ENCODE results near the gene OSGEP. TPM values are rescaled to one million over a fixed set of nuclear protein-coding genes. Genes with fewer than 3 reads are reported as not detected.

The OSGEP gene
- total and polyA plus RNA-seq, 2 experiments from 2014 or later: 29.0 to 59.5 TPM

- ATAC-seq (no peak; the same call in 2 of the 3 replicates), DNase-seq (ENCODE audit: low spot score) (no peak)
- no peaks in the 10 kb centered on the region for H3K79me2 ChIP-seq (replicated peaks; ENCODE audit: insufficient read depth)
- Mint-ChIP-seq H3K27ac (no peak overlapping the region), H3K9me3 (peaks cover 4% of the 10 kb centered on the region; the same call in 2 of the 3 replicates), H3K4me1 (peaks cover 3% of the 10 kb centered on the region; the same call in 1 of the 3 replicates), H3K4me3 (no peak overlapping the region), H3K27me3 (ENCODE audit: insufficient read depth, low read depth, poor library complexity) (peaks cover 10% of the 10 kb centered on the region), H3K36me3 (ENCODE audit: low read depth) (peaks cover 7% of the 10 kb centered on the region; the same call in 2 of the 3 replicates)
- no peaks in the 10 kb centered on the region for H4K20me1 ChIP-seq (replicated peaks; ENCODE audit: insufficient read depth)
- H3F3A ChIP-seq (replicated peaks; ENCODE audit: low read depth): no peaks in the 10 kb centered on the region
- peaks cover 9% of the 10 kb centered on the region for H3K27me3 ChIP-seq (ENCODE audit: insufficient read depth)
- H3K4me2 ChIP-seq: no peak overlapping the region
- H3K4me3 ChIP-seq: no peak overlapping the region
- H3K9me2 ChIP-seq (ENCODE audit: insufficient read depth): 0 out of 2 replicates have a peak, but pooled peaks cover 9% of the 10 kb centered on the region
- no peaks in the 10 kb centered on the region; the same call in 1 of the 2 replicates for H3K4me1 ChIP-seq (ENCODE audit: insufficient read depth)
- H3K27ac ChIP-seq (ENCODE audit: low read depth): no peak overlapping the region
- H3K36me3 ChIP-seq (ENCODE audit: insufficient read depth): peaks cover 2% of the 10 kb centered on the region
- H2AFZ ChIP-seq: no peak overlapping the region
- TF ChIP-seq REST (IDR thresholded peaks at IDR 0.05; ENCODE audit: unreplicated experiment): no peak
- no peak for TF ChIP-seq EZH2 (IDR thresholded peaks at IDR 0.05; ENCODE audit: low read depth, unreplicated experiment)
- TF ChIP-seq ZNF331 (CRISPR knock-in tag; IDR thresholded peaks at IDR 0.05; ENCODE audit: low read depth): no peak
- TF ChIP-seq ZNF462 (CRISPR knock-in tag; IDR thresholded peaks at IDR 0.05): no peak
- no peak for TF ChIP-seq NANOG (IDR thresholded peaks at IDR 0.05; ENCODE audit: borderline replicate concordance)
- TF ChIP-seq JUNB (IDR thresholded peaks at IDR 0.05; ENCODE audit: unreplicated experiment): no peak
- TF ChIP-seq ZNF114 (CRISPR knock-in tag; IDR thresholded peaks at IDR 0.05): no peak
- TF ChIP-seq STAT1 (IDR thresholded peaks at IDR 0.05; ENCODE audit: unreplicated experiment): no peak
- no peak for TF ChIP-seq CTCF (conservative IDR thresholded peaks at IDR 0.05; ENCODE audit: low read depth in 2 of 2)
- no peak for TF ChIP-seq POLR2AphosphoS5 (IDR thresholded peaks at IDR 0.05; ENCODE audit: low read depth)
- no peak for TF ChIP-seq EZH2phosphoT487 (IDR thresholded peaks at IDR 0.05; ENCODE audit: unreplicated experiment)
- TF ChIP-seq ETS1 (IDR thresholded peaks at IDR 0.05): no peak
- TF ChIP-seq CREB1 (CRISPR knock-in tag; IDR thresholded peaks at IDR 0.05; ENCODE audit: low read depth): no peak
Measured at GRCh38 chr14:20440882-20441281, 13.7 kb downstream of the OSGEP start.

All from GM23338 (cell line).